Adrenal gland (tissue), 12 donors: ENCODE data around the gene ZRANB3. TPM values are rescaled to one million over a fixed set of nuclear protein-coding genes. Genes with fewer than 3 reads are reported as not detected.

Source experiments
- DNase-seq, 7 donors: peaks; one replicate each; pipeline ENCODE4 v3.0.0-alpha.2; 2019 to 2020
- H3K27ac ChIP-seq, 5 donors: fragments of 200-600 bp; sonication (generic) in 4 of 5; 1 replicate in 3 of 5; 2 replicates in 2 of 5; pipeline versions ENCODE4 v1.5.1 to v1.8.0; 2016 to 2020; ENCODE audit warnings: mild to moderate bottlenecking in 1 of 5
- H3K27me3 ChIP-seq: fragments of 200-600 bp; 2 replicates; pipeline ENCODE4 v1.8.0; 2021
- H3K36me3 ChIP-seq, 2 donors: fragments of 200-600 bp; replicated peaks in 1 of 2; 1 replicate in 1 of 2; 2 replicates in 1 of 2; pipeline versions ENCODE4 v1.5.1 to v1.8.0; 2018 to 2022
- H3K4me1 ChIP-seq, 2 donors: fragments of 200-600 bp; replicated peaks in 1 of 2; 1 replicate in 1 of 2; 2 replicates in 1 of 2; pipeline versions ENCODE4 v1.5.1 to v1.8.0; 2018 to 2021
- H3K4me3 ChIP-seq, 4 donors: fragments of 200-600 bp; sonication (generic) in 3 of 4; one replicate each; pipeline ENCODE4 v1.5.1; 2016 to 2018
- H3K9me3 ChIP-seq, 3 donors: fragments of 200-600 bp; sonication (generic) in 1 of 3; replicated peaks in 1 of 3; 1 replicate in 2 of 3; 2 replicates in 1 of 3; pipeline versions ENCODE4 v1.5.1 to v1.8.0; 2016 to 2021
- CTCF ChIP-seq, 6 experiments: fragments of 450-650 bp in 4 of 6; fragments of 200-600 bp in 2 of 6; sonication (generic) in 1 of 6; IDR thresholded peaks; 1 replicate in 5 of 6; 2 replicates in 1 of 6; pipeline versions ENCODE4 v1.5.1 to v1.8.0; 2016 to 2021; ENCODE audit warnings: antibody characterized with exemption in 6 of 6, mild to moderate bottlenecking in 2 of 6, moderate library complexity in 1 of 6
- POLR2A ChIP-seq, 2 donors: fragments of 450-650 bp; IDR thresholded peaks; one replicate each; pipeline ENCODE4 v1.6.1; 2017; ENCODE audit warnings: antibody characterized with exemption in 2 of 2, mild to moderate bottlenecking in 2 of 2, moderate library complexity in 1 of 2
- WGBS, 4 donors: extraction: QIAGEN DNeasy Blood & Tissue Kit in 2 of 4; methylation state at CpG; one replicate each; pipeline versions ENCODE4 v1.1.5 to v1.1.7; 2013 to 2017; 5-methylcytosine and 5-hydroxymethylcytosine counted together
- intact Hi-C, 2 donors: fragments of 100-400 bp; cut with DNase I; formaldehyde crosslinking; loops; one replicate each; pipeline versions ENCODE4 v1.14.1 to v1.15.0; 2022 to 2023
- polyA plus RNA-seq, 3 donors: library from polyadenylated mRNA; stranded (reverse); fragments of 200-250 nt in 2 of 3; fragments of 350-450 nt in 1 of 3; fragmentation: Illumina TruSeq in 1 of 3; extraction: RNeasy Lipid Tissue Mini Kit (QIAGEN cat#74804) in 1 of 3; gene quantifications; one replicate each; pipeline ENCODE4 v1.2.3, GENCODE V29; 2013 to 2014
- total RNA-seq, 9 donors: library from RNA; depleted of rRNA in 4 of 9; stranded (reverse); fragments of >200 nt in 4 of 9; fragments of 120-200 nt in 1 of 9; fragmentation: NEBNext Ultra II Directional in 1 of 9; extraction: Animal tissue kit (Norgen Biotek cat#: 25700) in 1 of 9; gene quantifications; one replicate each; pipeline versions ENCODE4 v1.1.0 to v1.2.4, GENCODE V29; 2013 to 2023
- donor health status: healthy with polysubstance abuse.
- donor health status: Bipolar disorder and iron deficiency.
- donor health status: DM: yes; HTN: yes; CAD: no.
- donor health status: DM: no; HTN: no; CAD: no.
- donor health status: DM: no; HTN: no; CAD: no.
- donor health status: DM: yes; HTN: yes; CAD: no.

The ZRANB3 gene
- total and polyA plus RNA-seq, 12 donors, result 1.0 to 16.8 (median 9.0) TPM

- intact Hi-C loops, result no loop called here
These were observed 345.0 kb downstream of the ZRANB3 start for GRCh38 chr2:135186054-135186453.

DNA sequence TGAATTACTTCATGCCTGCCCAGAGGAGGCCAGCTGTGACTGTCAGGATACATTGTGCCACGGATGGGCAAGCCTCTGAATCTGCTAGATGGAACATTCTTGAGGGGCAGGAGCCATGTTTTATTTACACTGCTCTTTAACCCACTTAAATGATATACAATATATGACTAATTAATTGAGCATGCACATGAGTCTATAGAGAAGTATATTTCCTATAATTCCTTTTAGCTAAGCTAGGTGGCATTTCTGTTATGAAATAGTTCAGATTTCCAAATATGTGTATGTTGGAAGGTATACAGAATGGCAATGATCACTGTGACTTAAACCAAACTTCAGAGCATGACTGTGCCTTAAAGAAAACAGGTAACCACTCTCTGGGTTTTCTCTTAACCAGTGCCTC, 347.2 kb downstream of the ZRANB3 start:
- no peak overlapping the region for H3K4me3 ChIP-seq
- H3K36me3 ChIP-seq, result no peaks in the 10 kb centered on the region
- WGBS, 4 donors, result 83 to 100% (median 90%) methylated on average over 1 of the region's 1 CpG
- no peak for TF ChIP-seq POLR2A (IDR thresholded peaks at IDR 0.05)
- no peaks in the 10 kb centered on the region for H3K27me3 ChIP-seq
- no peak overlapping the region for H3K27ac ChIP-seq
- no peaks in the 10 kb centered on the region for H3K4me1 ChIP-seq
- H3K9me3 ChIP-seq, result no peaks in the 10 kb centered on the region
- DNase-seq, result no peak
- intact Hi-C loops, result no loop called here

More at GRCh38 chr2:135186054-135186453, 345.0 kb downstream of the ZRANB3 start:
- H3K4me3 ChIP-seq, result no peak overlapping the region
- no peaks in the 10 kb centered on the region for H3K4me1 ChIP-seq
- H3K27me3 ChIP-seq, result no peaks in the 10 kb centered on the region
- TF ChIP-seq POLR2A (IDR thresholded peaks at IDR 0.05), result no peak
- no peak for TF ChIP-seq CTCF (IDR thresholded peaks at IDR 0.05)
- no peak for DNase-seq
- H3K36me3 ChIP-seq, result no peaks in the 10 kb centered on the region
- H3K27ac ChIP-seq, result no peak overlapping the region
- 84 to 96% (median 91%) methylated on average over 4 to 5 of the region's 5 CpGs for WGBS, 4 donors
- peaks cover 0 to 4% (median 0%) of the 10 kb centered on the region in 3 donors for H3K9me3 ChIP-seq

GRCh38 chr2:135182601-135183000, 348.4 kb downstream of the ZRANB3 start:
- intact Hi-C loops, result no loop called here
- WGBS, 4 donors, result 85 to 91% (median 89%) methylated on average over 3 of the region's 3 CpGs
- Histone ChIP-seq H3K27ac (no peak overlapping the region), H3K9me3 (no peaks in the 10 kb centered on the region), H3K36me3 (no peaks in the 10 kb centered on the region), H3K4me1 (no peaks in the 10 kb centered on the region), H3K27me3 (no peaks in the 10 kb centered on the region), H3K4me3 (no peak overlapping the region)
- no peak for DNase-seq
- no peak for TF ChIP-seq POLR2A (IDR thresholded peaks at IDR 0.05)
- no peak for TF ChIP-seq CTCF (IDR thresholded peaks at IDR 0.05)

GRCh38 chr2:135182190-135182589, 348.8 kb downstream of the ZRANB3 start:
- Histone ChIP-seq H3K9me3 (no peaks in the 10 kb centered on the region), H3K27ac (no peak overlapping the region), H3K4me3 (no peak overlapping the region), H3K36me3 (no peaks in the 10 kb centered on the region), H3K4me1 (no peaks in the 10 kb centered on the region), H3K27me3 (no peaks in the 10 kb centered on the region)
- DNase-seq, result no peak
- WGBS, 4 donors, result 82 to 91% (median 88%) methylated on average over 8 of the region's 8 CpGs
- TF ChIP-seq POLR2A (IDR thresholded peaks at IDR 0.05) (no peak), CTCF (IDR thresholded peaks at IDR 0.05) (no peak)
- intact Hi-C loops, result no loop called here

DNA sequence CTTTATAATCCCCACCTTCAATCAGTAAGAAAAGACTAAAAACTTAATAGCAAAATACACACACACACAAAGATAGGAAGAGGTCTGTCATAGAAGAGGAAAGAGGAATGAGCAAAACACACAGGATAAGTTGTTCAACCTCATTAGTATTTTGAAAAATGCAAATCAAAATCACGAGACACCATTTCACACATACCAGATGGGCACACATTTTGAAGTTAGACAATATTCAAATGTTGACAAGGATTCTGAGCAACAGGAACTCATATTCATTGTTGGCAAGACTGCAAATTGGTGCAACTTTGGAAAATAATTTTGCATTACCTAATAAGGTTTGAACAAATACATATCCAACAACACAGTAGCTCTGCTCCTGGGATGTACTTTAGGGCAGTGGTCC, 351.3 kb downstream of the ZRANB3 start:
- H3K27me3 ChIP-seq, result no peaks in the 10 kb centered on the region
- H3K4me3 ChIP-seq, result no peak overlapping the region
- no peaks in the 10 kb centered on the region for H3K4me1 ChIP-seq
- intact Hi-C loops, result no loop called here
- H3K36me3 ChIP-seq, result no peaks in the 10 kb centered on the region
- H3K9me3 ChIP-seq, result no peaks in the 10 kb centered on the region
- no peak overlapping the region for H3K27ac ChIP-seq
- 84 to 98% (median 94%) methylated on average over 1 of the region's 1 CpG for WGBS, 4 donors
- no peak for TF ChIP-seq CTCF (IDR thresholded peaks at IDR 0.05)
- TF ChIP-seq POLR2A (IDR thresholded peaks at IDR 0.05), result no peak
- no peak for DNase-seq
